ENCODE measurements around the gene NELFE.

Gene NELFE

DNA sequence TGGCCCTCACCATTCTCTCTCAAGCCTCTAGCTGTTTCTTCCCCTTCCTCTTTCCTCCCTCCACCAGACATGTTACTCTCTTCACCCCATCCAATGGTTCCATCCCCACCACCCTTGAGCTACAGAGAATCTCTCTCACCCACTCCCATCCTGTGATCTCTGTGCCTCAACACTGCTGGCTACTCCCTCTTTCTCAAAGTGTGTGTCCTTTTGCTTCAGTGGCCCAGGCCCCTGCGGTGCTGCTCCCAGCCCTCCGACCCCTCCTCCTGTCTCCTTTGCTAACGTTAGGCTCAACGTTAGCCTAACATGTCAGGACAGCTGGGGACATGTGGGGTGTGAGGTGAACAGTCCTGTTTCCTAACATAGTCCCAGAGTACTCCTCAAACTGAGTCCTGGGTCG is 5.9 kb downstream of the NELFE start:
- H3K36me3 ChIP-seq (ENCODE audit: control insufficient read depth, insufficient read depth, low read length): peaks cover 33% of the 10 kb centered on the region
- no peak overlapping the region for H3K4me3 ChIP-seq (ENCODE audit: low read length)
- no peaks in the 10 kb centered on the region for H3K27me3 ChIP-seq (ENCODE audit: control insufficient read depth, insufficient read depth, low read length)
- H3K27ac ChIP-seq (ENCODE audit: low read depth, low read length): no peak overlapping the region
- peaks cover 3% of the 10 kb centered on the region for H3K4me1 ChIP-seq (ENCODE audit: control insufficient read depth, insufficient read depth, low read length)
- no peak overlapping the region for H3K9ac ChIP-seq (ENCODE audit: low read length)

DNA sequence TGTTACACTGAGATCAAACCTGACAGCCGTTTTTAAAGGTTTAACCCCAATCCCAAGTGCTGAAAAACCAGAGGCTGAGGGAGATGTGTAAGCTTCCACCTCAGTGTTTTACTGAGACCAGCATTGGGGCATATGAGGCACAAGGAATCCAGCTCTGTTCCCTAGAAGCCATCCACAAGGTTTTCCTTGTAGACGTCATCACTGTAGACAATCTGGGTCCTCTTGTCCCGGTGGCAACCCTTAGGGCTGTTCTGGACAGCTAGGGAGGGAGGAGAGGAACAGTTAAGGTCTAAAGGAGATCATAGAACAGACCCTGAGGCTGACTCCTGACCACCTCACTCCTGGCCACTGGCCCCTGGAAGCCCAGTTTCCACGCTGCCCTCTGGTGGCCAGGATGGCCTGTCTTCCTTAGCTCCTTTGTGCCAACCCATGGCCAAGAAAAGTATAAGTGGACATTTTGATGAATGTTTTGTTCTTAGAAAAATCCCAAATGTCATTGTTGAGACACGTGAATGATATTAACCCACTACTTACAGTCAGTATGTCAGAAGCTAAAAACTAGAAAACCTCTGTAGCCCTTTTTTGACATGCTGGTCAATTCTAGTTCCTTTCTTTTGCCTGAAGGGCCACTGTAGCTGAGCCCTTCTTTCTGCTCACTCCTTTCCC is 6.5 kb downstream of the NELFE start:
- H3K36me3 ChIP-seq (ENCODE audit: control insufficient read depth, insufficient read depth, low read length): peaks cover 33% of the 10 kb centered on the region
- no peaks in the 10 kb centered on the region for H3K4me1 ChIP-seq (ENCODE audit: control insufficient read depth, insufficient read depth, low read length)
- H3K27me3 ChIP-seq (ENCODE audit: control insufficient read depth, insufficient read depth, low read length): no peaks in the 10 kb centered on the region
- no peak overlapping the region for H3K9ac ChIP-seq (ENCODE audit: low read length)
- H3K4me3 ChIP-seq (ENCODE audit: low read length): no peak overlapping the region
- H3K27ac ChIP-seq (ENCODE audit: low read depth, low read length): no peak overlapping the region

DNA sequence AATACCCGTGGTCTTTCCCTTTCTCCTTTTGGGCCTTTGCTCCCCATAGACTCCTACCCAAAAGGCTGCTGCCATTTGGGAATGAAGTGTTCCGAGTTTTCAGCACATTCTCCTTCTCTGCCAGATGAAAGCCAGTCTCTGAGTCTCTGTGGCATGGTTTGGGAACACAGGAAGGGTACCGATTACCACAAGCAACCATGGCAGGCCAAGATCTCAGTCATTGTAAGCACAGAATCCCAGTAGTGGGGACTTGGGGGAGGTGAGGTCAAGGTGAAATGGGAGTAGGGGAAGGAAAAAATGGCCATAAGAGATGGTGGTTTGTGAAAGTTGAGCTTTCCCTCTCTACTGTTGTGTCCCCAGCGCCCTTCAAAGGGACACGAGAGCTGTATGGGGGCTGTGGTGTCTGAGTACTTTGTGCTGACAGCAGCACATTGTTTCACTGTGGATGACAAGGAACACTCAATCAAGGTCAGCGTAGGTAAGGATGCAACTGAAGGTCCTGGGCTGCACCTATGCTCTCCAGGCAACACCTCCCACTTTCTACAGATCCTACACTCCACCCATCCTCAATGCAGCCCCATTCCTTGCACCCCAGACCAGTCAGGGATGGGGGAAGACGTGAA is 8.7 kb downstream of the NELFE start:
- H3K4me3 ChIP-seq (ENCODE audit: low read length): no peak overlapping the region

DNA sequence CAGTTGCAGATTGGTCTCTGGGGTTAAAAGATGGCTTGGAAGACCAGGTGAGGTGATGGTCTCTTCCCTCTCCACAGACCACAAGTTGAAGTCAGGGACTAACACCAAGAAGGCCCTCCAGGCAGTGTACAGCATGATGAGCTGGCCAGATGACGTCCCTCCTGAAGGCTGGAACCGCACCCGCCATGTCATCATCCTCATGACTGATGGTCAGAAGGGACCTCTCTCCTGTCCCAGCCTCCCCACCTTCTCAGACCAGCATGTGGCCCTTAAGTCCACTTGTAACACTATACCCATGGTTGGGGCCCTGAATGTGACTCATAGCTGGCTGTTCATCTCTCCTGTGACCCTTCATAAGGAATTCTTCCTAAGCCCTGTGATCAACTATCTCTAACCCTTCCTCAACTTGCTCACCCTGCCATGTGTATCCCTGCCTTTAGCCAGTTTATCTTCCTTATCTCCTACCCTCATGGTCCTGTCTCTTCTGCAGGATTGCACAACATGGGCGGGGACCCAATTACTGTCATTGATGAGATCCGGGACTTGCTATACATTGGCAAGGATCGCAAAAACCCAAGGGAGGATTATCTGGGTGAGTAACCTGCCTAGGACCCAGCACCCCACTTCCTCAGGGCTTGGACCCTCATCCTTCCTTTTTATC is 9.9 kb downstream of the NELFE start:
- no peak overlapping the region for H3K4me3 ChIP-seq (ENCODE audit: low read length)
- peaks cover 3% of the 10 kb centered on the region for H3K4me1 ChIP-seq (ENCODE audit: control insufficient read depth, insufficient read depth, low read length)
- peaks cover 12% of the 10 kb centered on the region for H3K36me3 ChIP-seq (ENCODE audit: control insufficient read depth, insufficient read depth, low read length)
- H3K27me3 ChIP-seq (ENCODE audit: control insufficient read depth, insufficient read depth, low read length): no peaks in the 10 kb centered on the region
- no peak overlapping the region for H3K9ac ChIP-seq (ENCODE audit: low read length)
- H3K27ac ChIP-seq (ENCODE audit: low read depth, low read length): no peak overlapping the region

More for the DNA sequence above, 8.7 kb downstream of the NELFE start:
- Histone ChIP-seq H3K36me3 (ENCODE audit: control insufficient read depth, insufficient read depth, low read length) (peaks cover 23% of the 10 kb centered on the region), H3K27me3 (ENCODE audit: control insufficient read depth, insufficient read depth, low read length) (no peaks in the 10 kb centered on the region), H3K9ac (ENCODE audit: low read length) (no peak overlapping the region), H3K27ac (ENCODE audit: low read depth, low read length) (no peak overlapping the region), H3K4me1 (ENCODE audit: control insufficient read depth, insufficient read depth, low read length) (peaks cover 3% of the 10 kb centered on the region)

DNA sequence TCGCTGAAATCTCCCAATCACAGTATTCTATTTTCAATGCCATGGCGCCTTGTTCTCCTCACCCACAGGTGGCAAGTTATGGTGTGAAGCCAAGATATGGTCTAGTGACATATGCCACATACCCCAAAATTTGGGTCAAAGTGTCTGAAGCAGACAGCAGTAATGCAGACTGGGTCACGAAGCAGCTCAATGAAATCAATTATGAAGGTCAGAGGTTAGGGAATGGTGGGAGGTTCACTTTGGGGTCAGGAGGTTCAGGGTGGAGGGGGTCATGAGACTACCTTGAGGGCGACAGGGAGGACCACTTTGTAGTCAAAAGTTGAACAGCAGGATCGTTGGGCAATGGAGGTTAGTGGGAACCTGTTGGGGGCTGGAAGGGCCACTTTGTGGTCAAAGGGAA is 10.5 kb downstream of the NELFE start:
- Histone ChIP-seq H3K27ac (ENCODE audit: low read depth, low read length) (no peak overlapping the region), H3K27me3 (ENCODE audit: control insufficient read depth, insufficient read depth, low read length) (no peaks in the 10 kb centered on the region)

DNA sequence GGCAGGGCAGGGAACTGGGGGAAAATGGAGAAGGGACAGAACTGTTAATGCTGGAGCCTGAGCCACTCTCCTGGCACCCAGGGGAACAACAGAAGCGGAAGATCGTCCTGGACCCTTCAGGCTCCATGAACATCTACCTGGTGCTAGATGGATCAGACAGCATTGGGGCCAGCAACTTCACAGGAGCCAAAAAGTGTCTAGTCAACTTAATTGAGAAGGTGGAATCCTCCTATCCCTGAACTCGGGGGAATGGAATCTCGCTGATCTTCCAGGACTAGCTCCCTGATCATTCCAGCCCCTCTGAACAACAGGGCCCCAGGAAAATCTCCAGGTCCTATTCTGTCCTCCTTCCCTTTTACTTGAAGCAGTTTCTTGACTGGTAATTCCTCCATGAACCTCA is 10.9 kb downstream of the NELFE start:
- H3K27me3 ChIP-seq (ENCODE audit: control insufficient read depth, insufficient read depth, low read length): no peaks in the 10 kb centered on the region
- peaks cover 3% of the 10 kb centered on the region for H3K4me1 ChIP-seq (ENCODE audit: control insufficient read depth, insufficient read depth, low read length)
- H3K27ac ChIP-seq (ENCODE audit: low read depth, low read length): no peak overlapping the region
- H3K4me3 ChIP-seq (ENCODE audit: low read length): no peak overlapping the region
- H3K36me3 ChIP-seq (ENCODE audit: control insufficient read depth, insufficient read depth, low read length): peaks cover 7% of the 10 kb centered on the region
- no peak overlapping the region for H3K9ac ChIP-seq (ENCODE audit: low read length)

More for the DNA sequence above, 10.5 kb downstream of the NELFE start:
- Histone ChIP-seq H3K36me3 (ENCODE audit: control insufficient read depth, insufficient read depth, low read length) (peaks cover 7% of the 10 kb centered on the region), H3K9ac (ENCODE audit: low read length) (no peak overlapping the region), H3K4me1 (ENCODE audit: control insufficient read depth, insufficient read depth, low read length) (peaks cover 3% of the 10 kb centered on the region), H3K4me3 (ENCODE audit: low read length) (no peak overlapping the region)

DNA sequence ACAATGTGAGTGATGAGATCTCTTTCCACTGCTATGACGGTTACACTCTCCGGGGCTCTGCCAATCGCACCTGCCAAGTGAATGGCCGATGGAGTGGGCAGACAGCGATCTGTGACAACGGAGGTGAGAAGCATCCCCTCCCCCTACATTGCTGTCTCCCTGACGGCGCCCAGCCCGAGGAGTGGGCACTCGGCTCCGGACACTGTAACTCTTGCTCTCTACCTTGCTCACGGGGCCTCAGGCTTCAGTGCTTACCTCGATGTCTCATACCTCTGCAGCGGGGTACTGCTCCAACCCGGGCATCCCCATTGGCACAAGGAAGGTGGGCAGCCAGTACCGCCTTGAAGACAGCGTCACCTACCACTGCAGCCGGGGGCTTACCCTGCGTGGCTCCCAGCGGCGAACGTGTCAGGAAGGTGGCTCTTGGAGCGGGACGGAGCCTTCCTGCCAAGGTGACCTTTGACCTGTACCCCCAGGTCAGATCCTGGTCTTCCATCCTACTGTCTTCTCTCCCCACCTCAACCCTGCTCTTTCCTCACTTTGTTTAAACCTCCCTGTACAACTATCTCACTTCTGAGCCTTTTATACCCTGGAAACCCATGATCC is 11.6 kb downstream of the NELFE start:
- H3K4me3 ChIP-seq (ENCODE audit: low read length): no peak overlapping the region
- no peak overlapping the region for H3K9ac ChIP-seq (ENCODE audit: low read length)
- H3K27me3 ChIP-seq (ENCODE audit: control insufficient read depth, insufficient read depth, low read length): no peaks in the 10 kb centered on the region
- peaks cover 7% of the 10 kb centered on the region for H3K36me3 ChIP-seq (ENCODE audit: control insufficient read depth, insufficient read depth, low read length)
- peaks cover 3% of the 10 kb centered on the region for H3K4me1 ChIP-seq (ENCODE audit: control insufficient read depth, insufficient read depth, low read length)
- no peak overlapping the region for H3K27ac ChIP-seq (ENCODE audit: low read depth, low read length)

DNA sequence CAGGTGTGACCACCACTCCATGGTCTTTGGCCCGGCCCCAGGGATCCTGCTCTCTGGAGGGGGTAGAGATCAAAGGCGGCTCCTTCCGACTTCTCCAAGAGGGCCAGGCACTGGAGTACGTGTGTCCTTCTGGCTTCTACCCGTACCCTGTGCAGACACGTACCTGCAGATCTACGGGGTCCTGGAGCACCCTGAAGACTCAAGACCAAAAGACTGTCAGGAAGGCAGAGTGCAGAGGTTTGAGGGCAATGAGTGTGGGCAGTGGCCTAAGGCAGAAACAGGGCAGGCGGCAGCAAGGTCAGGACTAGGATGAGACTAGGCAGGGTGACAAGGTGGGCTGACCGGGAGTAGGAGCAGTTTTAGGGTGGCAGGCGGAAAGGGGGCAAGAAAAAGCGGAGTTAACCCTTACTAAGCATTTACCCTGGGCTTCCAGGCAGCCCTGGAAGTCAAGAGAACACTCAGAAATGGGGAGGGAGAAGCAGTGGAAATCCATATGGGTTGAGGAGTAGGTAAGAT is 12.3 kb downstream of the NELFE start:
- H3K9ac ChIP-seq (ENCODE audit: low read length): no peak overlapping the region
- peaks cover 3% of the 10 kb centered on the region for H3K4me1 ChIP-seq (ENCODE audit: control insufficient read depth, insufficient read depth, low read length)
- peaks cover 4% of the 10 kb centered on the region for H3K36me3 ChIP-seq (ENCODE audit: control insufficient read depth, insufficient read depth, low read length)
- H3K27me3 ChIP-seq (ENCODE audit: control insufficient read depth, insufficient read depth, low read length): no peaks in the 10 kb centered on the region
- peak overlapping the region; percentile 60 for H3K4me3 ChIP-seq (ENCODE audit: low read length)
- H3K27ac ChIP-seq (ENCODE audit: low read depth, low read length): peak overlapping the region; percentile 78

DNA sequence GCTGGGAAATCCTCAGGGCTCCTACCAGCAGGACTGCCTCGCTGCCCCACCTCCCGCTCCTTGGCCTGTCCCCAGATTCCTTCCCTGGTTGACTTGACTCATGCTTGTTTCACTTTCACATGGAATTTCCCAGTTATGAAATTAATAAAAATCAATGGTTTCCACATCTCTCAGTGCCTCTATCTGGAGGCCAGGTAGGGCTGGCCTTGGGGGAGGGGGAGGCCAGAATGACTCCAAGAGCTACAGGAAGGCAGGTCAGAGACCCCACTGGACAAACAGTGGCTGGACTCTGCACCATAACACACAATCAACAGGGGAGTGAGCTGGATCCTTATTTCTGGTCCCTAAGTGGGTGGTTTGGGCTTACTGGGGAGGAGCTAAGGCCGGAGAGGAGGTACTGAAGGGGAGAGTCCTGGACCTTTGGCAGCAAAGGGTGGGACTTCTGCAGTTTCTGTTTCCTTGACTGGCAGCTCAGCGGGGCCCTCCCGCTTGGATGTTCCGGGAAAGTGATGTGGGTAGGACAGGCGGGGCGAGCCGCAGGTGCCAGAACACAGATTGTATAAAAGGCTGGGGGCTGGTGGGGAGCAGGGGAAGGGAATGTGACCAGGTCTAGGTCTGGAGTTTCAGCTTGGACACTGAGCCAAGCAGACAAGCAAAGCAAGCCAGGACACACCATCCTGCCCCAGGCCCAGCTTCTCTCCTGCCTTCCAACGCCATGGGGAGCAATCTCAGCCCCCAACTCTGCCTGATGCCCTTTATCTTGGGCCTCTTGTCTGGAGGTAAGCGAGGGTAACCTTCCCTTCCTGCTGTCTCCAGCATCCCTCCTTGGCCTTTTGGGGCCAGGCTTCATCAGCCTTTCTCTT is 13.0 kb downstream of the NELFE start, which contains the start of gene CFB:
TSS of gene CFB (plus strand) at position 589 of the 863 bp plus-strand sequence. CDS start at position 716, 127 bp downstream.
- H3K4me1 ChIP-seq (ENCODE audit: control insufficient read depth, insufficient read depth, low read length): peaks cover 3% of the 10 kb centered on the region
- H3K27me3 ChIP-seq (ENCODE audit: control insufficient read depth, insufficient read depth, low read length): no peaks in the 10 kb centered on the region
- H3K4me3 ChIP-seq (ENCODE audit: low read length): peak within 1 kb of the TSS; percentile 60
- H3K9ac ChIP-seq (ENCODE audit: low read length): no peak within 1 kb of the TSS
- H3K36me3 ChIP-seq (ENCODE audit: control insufficient read depth, insufficient read depth, low read length): no peaks in the 10 kb centered on the region
- H3K27ac ChIP-seq (ENCODE audit: low read depth, low read length): peak within 1 kb of the TSS; percentile 78

DNA sequence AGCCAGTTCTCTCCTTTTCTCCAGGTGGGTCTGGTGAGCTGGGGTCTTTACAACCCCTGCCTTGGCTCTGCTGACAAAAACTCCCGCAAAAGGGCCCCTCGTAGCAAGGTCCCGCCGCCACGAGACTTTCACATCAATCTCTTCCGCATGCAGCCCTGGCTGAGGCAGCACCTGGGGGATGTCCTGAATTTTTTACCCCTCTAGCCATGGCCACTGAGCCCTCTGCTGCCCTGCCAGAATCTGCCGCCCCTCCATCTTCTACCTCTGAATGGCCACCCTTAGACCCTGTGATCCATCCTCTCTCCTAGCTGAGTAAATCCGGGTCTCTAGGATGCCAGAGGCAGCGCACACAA is 13.6 kb downstream of the NELFE start:
- Histone ChIP-seq H3K4me3 (ENCODE audit: low read length) (peak overlapping the region; percentile 60), H3K36me3 (ENCODE audit: control insufficient read depth, insufficient read depth, low read length) (no peaks in the 10 kb centered on the region), H3K27me3 (ENCODE audit: control insufficient read depth, insufficient read depth, low read length) (no peaks in the 10 kb centered on the region), H3K9ac (ENCODE audit: low read length) (no peak overlapping the region), H3K4me1 (ENCODE audit: control insufficient read depth, insufficient read depth, low read length) (peaks cover 3% of the 10 kb centered on the region), H3K27ac (ENCODE audit: low read depth, low read length) (peak overlapping the region; percentile 78)

DNA sequence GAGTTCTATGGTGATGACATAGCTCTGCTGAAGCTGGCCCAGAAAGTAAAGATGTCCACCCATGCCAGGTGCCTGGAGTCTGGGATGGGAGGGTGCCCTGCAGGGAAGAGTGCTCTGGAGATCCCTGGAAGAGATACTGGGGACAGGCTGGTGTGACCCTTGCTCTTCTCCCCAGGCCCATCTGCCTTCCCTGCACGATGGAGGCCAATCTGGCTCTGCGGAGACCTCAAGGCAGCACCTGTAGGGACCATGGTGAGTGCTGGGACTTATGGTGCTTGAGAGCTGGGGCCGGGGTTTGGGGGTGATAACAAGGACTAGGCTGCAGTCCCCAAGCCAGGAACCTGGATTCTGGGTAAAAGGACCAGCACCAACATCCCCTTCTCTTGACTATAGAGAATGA is 15.0 kb downstream of the NELFE start:
- no peaks in the 10 kb centered on the region for H3K27me3 ChIP-seq (ENCODE audit: control insufficient read depth, insufficient read depth, low read length)
- H3K9ac ChIP-seq (ENCODE audit: low read length): no peak overlapping the region
- no peaks in the 10 kb centered on the region for H3K36me3 ChIP-seq (ENCODE audit: control insufficient read depth, insufficient read depth, low read length)
- H3K4me1 ChIP-seq (ENCODE audit: control insufficient read depth, insufficient read depth, low read length): peaks cover 3% of the 10 kb centered on the region
- no peak overlapping the region for H3K27ac ChIP-seq (ENCODE audit: low read depth, low read length)
- no peak overlapping the region for H3K4me3 ChIP-seq (ENCODE audit: low read length)
